HG03457 (cell line): ENCODE measurements around the gene PRPSAP2.
"Not testable (repeated sequence)": the region's sequence is repeated elsewhere in the genome, so short reads cannot be mapped to it uniquely, and the experiment has no call there.

ENCODE experiments used
- ATAC-seq: cut with Tn5 transposase; IDR thresholded peaks from one replicate; pipeline ENCODE4 v1.9.1; 2021; ENCODE audit warnings: moderate number of reproducible peaks; ENCODE audit not compliant: unreplicated experiment

The PRPSAP2 gene

GRCh38 chr17:18937981-18938691 lies 80.2 kb downstream of the PRPSAP2 start:
- no peak for ATAC-seq

- ATAC-seq = no peak
These were observed 80.7 kb downstream of the PRPSAP2 start for GRCh38 chr17:18938692-18939023.

- ATAC-seq = no peak
These were observed 86.7 kb downstream of the PRPSAP2 start for GRCh38 chr17:18944646-18945045.

GRCh38 chr17:18946536-18946935 lies 88.6 kb downstream of the PRPSAP2 start:
- ATAC-seq = no peak

GRCh38 chr17:18947866-18948265 lies 89.9 kb downstream of the PRPSAP2 start:
- ATAC-seq = no peak

- no peak for ATAC-seq
These were observed 90.6 kb downstream of the PRPSAP2 start for GRCh38 chr17:18948476-18949006.

- no peak for ATAC-seq
These were observed 91.6 kb downstream of the PRPSAP2 start for GRCh38 chr17:18949566-18949965.

- no peak for ATAC-seq
These were observed 92.4 kb downstream of the PRPSAP2 start for GRCh38 chr17:18950346-18950745.

GRCh38 chr17:18950944-18951905 lies 93.3 kb downstream of the PRPSAP2 start:
- no peak for ATAC-seq

- no peak for ATAC-seq
These were observed 94.3 kb downstream of the PRPSAP2 start, which contains the start of gene SLC5A10 for GRCh38 chr17:18951941-18952842. TSS of gene SLC5A10 (plus strand) at chr17:18952165. CDS start at chr17:18952206, 41 bp downstream.

- ATAC-seq = no peak
These were observed 95.3 kb downstream of the PRPSAP2 start for GRCh38 chr17:18953231-18953728.

GRCh38 chr17:18954321-18954720 lies 96.4 kb downstream of the PRPSAP2 start:
- no peak for ATAC-seq

GRCh38 chr17:18955009-18955408 lies 97.1 kb downstream of the PRPSAP2 start:
- no peak for ATAC-seq

GRCh38 chr17:18956021-18956420 lies 98.1 kb downstream of the PRPSAP2 start:
- not testable (repeated sequence) for ATAC-seq

- ATAC-seq = no peak
These were observed 98.7 kb downstream of the PRPSAP2 start for GRCh38 chr17:18956581-18956980.

GRCh38 chr17:18957831-18958230 lies 99.9 kb downstream of the PRPSAP2 start:
- no peak for ATAC-seq

- no peak for ATAC-seq
These were observed 100.7 kb downstream of the PRPSAP2 start for GRCh38 chr17:18958611-18959010.

GRCh38 chr17:18959071-18959844 lies 101.3 kb downstream of the PRPSAP2 start:
- no peak for ATAC-seq

GRCh38 chr17:18959845-18960240 lies 101.9 kb downstream of the PRPSAP2 start:
- ATAC-seq = no peak

GRCh38 chr17:18960241-18960665 lies 102.3 kb downstream of the PRPSAP2 start:
- ATAC-seq = no peak
